Uterus (tissue), 4 donors: Measurements from ENCODE around the gene MYOZ3. TPM values are rescaled to one million over a fixed set of nuclear protein-coding genes. Genes with fewer than 3 reads are reported as not detected.

Source experiments
- DNase-seq, 2 donors: peaks; one replicate each; pipeline ENCODE4 v3.0.0-alpha.2; 2019 to 2020
- H3K27ac ChIP-seq, 2 donors: fragments of 200-600 bp; sonication (generic); 1 replicate in 1 of 2; 2 replicates in 1 of 2; pipeline ENCODE4 v1.5.1; 2016 to 2018
- H3K27me3 ChIP-seq, 2 donors: fragments of 200-600 bp; sonication (generic); one replicate each; pipeline ENCODE4 v1.5.1; 2018 to 2019; ENCODE audit warnings: control low read depth in 1 of 2
- H3K36me3 ChIP-seq, 2 donors: fragments of 200-600 bp; sonication (generic); one replicate each; pipeline ENCODE4 v1.5.1; 2019; ENCODE audit warnings: control low read depth in 1 of 2
- H3K4me1 ChIP-seq, 2 donors: fragments of 200-600 bp; sonication (generic); one replicate each; pipeline ENCODE4 v1.5.1; 2018 to 2019; ENCODE audit warnings: control low read depth in 1 of 2
- H3K4me3 ChIP-seq, 2 donors: fragments of 200-600 bp; sonication (generic); 1 replicate in 1 of 2; 2 replicates in 1 of 2; pipeline ENCODE4 v1.5.1; 2018 to 2019; ENCODE audit warnings: mild to moderate bottlenecking in 1 of 2
- H3K9me3 ChIP-seq, 2 donors: fragments of 200-600 bp; sonication (generic); one replicate each; pipeline ENCODE4 v1.5.1; 2019; ENCODE audit warnings: control low read depth in 1 of 2
- CTCF ChIP-seq, 4 experiments: fragments of 200-600 bp in 2 of 4; fragments of 450-650 bp in 2 of 4; sonication (generic) in 2 of 4; IDR thresholded peaks; one replicate each; pipeline ENCODE4 v1.5.1; 2016 to 2019; ENCODE audit warnings: antibody characterized with exemption in 4 of 4, mild to moderate bottlenecking in 2 of 4, moderate library complexity in 1 of 4
- POLR2A ChIP-seq, 2 donors: fragments of 450-650 bp; IDR thresholded peaks; one replicate each; pipeline ENCODE4 v1.6.1; 2016; ENCODE audit warnings: antibody characterized with exemption in 2 of 2, mild to moderate bottlenecking in 1 of 2, moderate library complexity in 1 of 2
- intact Hi-C: fragments of 100-400 bp; cut with DNase I; formaldehyde crosslinking; loops from one replicate; pipeline ENCODE4 v1.15.1; 2023; ENCODE audit warnings: low total_unique reads
- total RNA-seq, 4 donors: library from RNA; depleted of rRNA in 3 of 4; stranded (reverse); fragments of >200 nt in 3 of 4; gene quantifications; one replicate each; pipeline versions ENCODE4 v1.1.0 to v1.2.4, GENCODE V29; 2014 to 2023
- donor health status: DM: yes; HTN: yes; CAD: no.

MYOZ3 gene
- total RNA-seq, 4 donors from 2014 or later: 3.2 to 69.1 (median 3.4) TPM; not detected in 1

DNA sequence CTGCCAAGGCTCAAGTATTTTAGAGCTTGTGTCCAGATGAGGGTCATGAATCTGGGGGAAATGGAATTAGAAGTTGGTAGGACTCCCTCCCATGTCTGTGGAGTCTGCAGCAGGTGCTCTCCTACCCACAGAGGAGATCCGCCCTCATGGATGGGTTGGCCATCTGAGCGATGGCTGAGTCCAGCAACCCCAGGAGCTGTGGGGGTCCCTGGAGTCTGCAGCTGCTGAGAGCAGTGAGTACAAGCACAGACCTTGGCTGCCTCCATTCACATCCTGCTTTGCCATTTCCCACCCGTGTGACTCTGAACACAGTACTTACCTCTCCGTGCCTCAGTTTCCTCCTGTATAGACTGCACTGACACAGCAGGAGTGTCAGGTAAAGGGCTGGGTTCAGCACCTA is 46.4 kb upstream of the MYOZ3 start:
- H3K9me3 ChIP-seq: no peaks in the 10 kb centered on the region
- intact Hi-C loops: no loop called here
- no peak overlapping the region for H3K4me3 ChIP-seq
- no peak for DNase-seq
- H3K27ac ChIP-seq: peak overlapping the region; percentile 74 to 86
- no peak for TF ChIP-seq POLR2A (IDR thresholded peaks at IDR 0.05)
- TF ChIP-seq CTCF (IDR thresholded peaks at IDR 0.05): no peak
- H3K27me3 ChIP-seq: no peaks in the 10 kb centered on the region
- H3K36me3 ChIP-seq: no peaks in the 10 kb centered on the region
- H3K4me1 ChIP-seq: peaks cover 39 to 51% of the 10 kb centered on the region in 2 donors

DNA sequence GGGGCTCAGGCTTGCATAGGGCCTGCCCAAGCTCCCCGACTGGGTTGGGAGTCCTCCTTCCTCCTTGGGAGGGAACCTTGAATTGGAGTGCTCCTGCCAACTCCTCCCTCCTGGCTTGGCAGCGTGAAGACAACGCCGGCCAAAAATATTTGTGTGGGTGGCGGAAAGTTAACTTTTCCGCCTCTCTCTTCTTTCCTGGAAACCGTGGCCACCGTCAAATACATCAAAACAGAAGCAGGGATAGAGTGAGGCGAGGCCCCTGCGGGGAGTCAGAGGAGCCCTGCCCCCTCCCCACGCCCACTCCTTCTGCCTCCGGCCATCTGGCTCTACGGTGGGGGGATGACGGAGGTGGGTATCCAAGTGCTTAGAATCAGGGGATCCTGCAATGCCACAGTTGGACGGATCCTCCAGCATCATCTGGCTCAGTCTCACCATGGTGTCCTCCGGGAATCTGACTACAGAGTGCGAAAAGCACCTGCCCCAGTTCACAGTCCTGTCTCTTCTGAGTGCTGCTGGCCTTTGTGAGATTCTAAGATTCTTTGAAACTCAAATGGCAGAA is 45.8 kb upstream of the MYOZ3 start:
- Histone ChIP-seq H3K4me3 (no peak overlapping the region), H3K9me3 (no peaks in the 10 kb centered on the region), H3K36me3 (no peaks in the 10 kb centered on the region), H3K4me1 (peaks cover 39 to 54% of the 10 kb centered on the region in 2 donors), H3K27ac (peak overlapping the region; percentile 74 to 86), H3K27me3 (no peaks in the 10 kb centered on the region)
- DNase-seq: peak; percentile 72 to 82
- no peak for TF ChIP-seq POLR2A (IDR thresholded peaks at IDR 0.05)
- no peak for TF ChIP-seq CTCF (IDR thresholded peaks at IDR 0.05)
- intact Hi-C loops: no loop called here

DNA sequence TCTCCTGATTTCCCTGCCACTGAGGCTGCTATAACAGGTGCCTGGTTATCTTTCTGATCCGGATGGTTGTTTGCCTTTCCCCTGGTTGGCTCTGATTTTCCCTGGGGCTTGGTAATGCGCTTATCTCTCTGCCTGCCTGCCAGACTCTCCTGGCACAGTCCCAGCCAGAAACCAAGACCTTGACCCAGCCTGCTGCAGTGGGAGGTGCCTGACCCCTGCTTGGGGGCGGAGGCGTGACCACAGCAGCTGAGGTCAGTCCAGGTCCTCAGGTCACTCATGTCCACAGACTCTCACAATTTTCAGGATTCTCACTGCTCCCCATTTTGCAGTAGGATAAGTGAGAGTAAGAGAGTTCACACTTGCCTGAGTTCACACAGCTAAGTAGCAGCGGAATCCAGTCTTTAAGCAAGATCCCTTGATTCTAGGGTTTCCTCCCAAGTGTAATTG is 45.0 kb upstream of the MYOZ3 start:
- intact Hi-C loops: no loop called here

GRCh38 chr5:150616506-150616905 is 44.5 kb upstream of the MYOZ3 start:
- Histone ChIP-seq H3K4me1 (peaks cover 39 to 54% of the 10 kb centered on the region in 2 donors), H3K9me3 (no peaks in the 10 kb centered on the region), H3K27ac (peak overlapping the region; percentile 74 to 86), H3K4me3 (no peak overlapping the region), H3K36me3 (no peaks in the 10 kb centered on the region), H3K27me3 (no peaks in the 10 kb centered on the region)
- DNase-seq: no peak
- TF ChIP-seq POLR2A (IDR thresholded peaks at IDR 0.05) (no peak), CTCF (IDR thresholded peaks at IDR 0.05) (no peak)
- intact Hi-C loops: no loop called here

More for the DNA sequence above, 45.0 kb upstream of the MYOZ3 start:
- no peaks in the 10 kb centered on the region for H3K9me3 ChIP-seq
- H3K27me3 ChIP-seq: no peaks in the 10 kb centered on the region
- DNase-seq: peak; percentile 59 to 70
- no peaks in the 10 kb centered on the region for H3K36me3 ChIP-seq
- peaks cover 39 to 54% of the 10 kb centered on the region in 2 donors for H3K4me1 ChIP-seq
- H3K4me3 ChIP-seq: no peak overlapping the region
- no peak for TF ChIP-seq CTCF (IDR thresholded peaks at IDR 0.05)
- TF ChIP-seq POLR2A (IDR thresholded peaks at IDR 0.05): no peak
- peak overlapping the region; percentile 74 to 86 for H3K27ac ChIP-seq

DNA sequence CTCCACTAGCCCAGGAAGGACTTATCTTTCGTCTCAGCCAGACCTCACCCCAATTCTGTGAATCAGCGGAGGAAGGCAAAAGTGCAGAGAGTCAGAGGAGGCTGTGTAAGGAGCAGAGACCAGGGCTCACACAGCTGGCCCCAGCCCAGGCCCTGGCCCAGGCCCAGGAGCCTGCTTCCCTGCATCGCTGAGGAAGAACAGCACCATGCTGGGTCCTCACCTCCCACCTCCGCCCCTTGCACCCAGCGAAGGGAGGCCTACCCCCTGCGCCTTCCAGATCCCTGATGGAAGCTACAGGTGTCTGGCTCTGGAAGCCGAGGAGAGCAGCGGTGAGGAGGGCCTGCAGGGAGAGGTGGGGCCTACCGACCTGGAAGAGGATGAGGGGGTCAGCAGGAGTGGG is 42.9 kb upstream of the MYOZ3 start:
- intact Hi-C loops: no loop called here
- Histone ChIP-seq H3K27me3 (no peaks in the 10 kb centered on the region), H3K36me3 (no peaks in the 10 kb centered on the region), H3K4me1 (peaks cover 35 to 48% of the 10 kb centered on the region in 2 donors), H3K27ac (peak overlapping the region; percentile 80 to 83), H3K4me3 (no peak overlapping the region), H3K9me3 (no peaks in the 10 kb centered on the region)
- no peak for TF ChIP-seq POLR2A (IDR thresholded peaks at IDR 0.05)
- TF ChIP-seq CTCF (IDR thresholded peaks at IDR 0.05): no peak
- peak in 1 of 2 donors; percentile 61 for DNase-seq
